ENCODE results near the gene NOL4L.

Gene NOL4L

GRCh38 chr20:32570401-32571190 is 14.5 kb downstream of the NOL4L start:
- H3K4me3 ChIP-seq (ENCODE audit: low read depth in 1 of 2, low read length in 2 of 2), result no peak overlapping the region
- no peaks in the 10 kb centered on the region for H3K9me3 ChIP-seq (ENCODE audit: low read length)
- H3K27ac ChIP-seq (ENCODE audit: low read depth, low read length), result no peak overlapping the region
- no peaks in the 10 kb centered on the region for H3K27me3 ChIP-seq (ENCODE audit: control insufficient read depth in 1 of 2, insufficient read depth in 2 of 2, low read length in 2 of 2)
- H3K9ac ChIP-seq (ENCODE audit: low read length), result no peak overlapping the region
- no peaks in the 10 kb centered on the region for H3K4me1 ChIP-seq (ENCODE audit: insufficient read depth, low read length)
- H3K36me3 ChIP-seq (ENCODE audit: insufficient read depth, low read length), result no peaks in the 10 kb centered on the region

- Histone ChIP-seq H3K27ac (ENCODE audit: low read depth, low read length) (no peak overlapping the region), H3K27me3 (ENCODE audit: control insufficient read depth in 1 of 2, insufficient read depth in 2 of 2, low read length in 2 of 2) (no peaks in the 10 kb centered on the region), H3K36me3 (ENCODE audit: insufficient read depth, low read length) (no peaks in the 10 kb centered on the region), H3K4me1 (ENCODE audit: insufficient read depth, low read length) (no peaks in the 10 kb centered on the region), H3K4me3 (ENCODE audit: low read depth in 1 of 2, low read length in 2 of 2) (no peak overlapping the region), H3K9me3 (ENCODE audit: low read length) (no peaks in the 10 kb centered on the region), H3K9ac (ENCODE audit: low read length) (no peak overlapping the region)
Measured at GRCh38 chr20:32569380-32570305, 15.5 kb downstream of the NOL4L start.

- Histone ChIP-seq H3K9me3 (ENCODE audit: low read length) (no peaks in the 10 kb centered on the region), H3K4me3 (ENCODE audit: low read depth in 1 of 2, low read length in 2 of 2) (no peak overlapping the region), H3K27ac (ENCODE audit: low read depth, low read length) (no peak overlapping the region), H3K27me3 (ENCODE audit: control insufficient read depth in 1 of 2, insufficient read depth in 2 of 2, low read length in 2 of 2) (no peaks in the 10 kb centered on the region), H3K4me1 (ENCODE audit: insufficient read depth, low read length) (no peaks in the 10 kb centered on the region), H3K36me3 (ENCODE audit: insufficient read depth, low read length) (no peaks in the 10 kb centered on the region), H3K9ac (ENCODE audit: low read length) (no peak overlapping the region)
Measured at GRCh38 chr20:32569018-32569379, 16.1 kb downstream of the NOL4L start.

- Histone ChIP-seq H3K36me3 (ENCODE audit: insufficient read depth, low read length) (no peaks in the 10 kb centered on the region), H3K27me3 (ENCODE audit: control insufficient read depth in 1 of 2, insufficient read depth in 2 of 2, low read length in 2 of 2) (no peaks in the 10 kb centered on the region), H3K9ac (ENCODE audit: low read length) (no peak overlapping the region), H3K4me3 (ENCODE audit: low read depth in 1 of 2, low read length in 2 of 2) (no peak overlapping the region), H3K27ac (ENCODE audit: low read depth, low read length) (no peak overlapping the region), H3K9me3 (ENCODE audit: low read length) (no peaks in the 10 kb centered on the region), H3K4me1 (ENCODE audit: insufficient read depth, low read length) (no peaks in the 10 kb centered on the region)
Measured at GRCh38 chr20:32567384-32568178, 17.6 kb downstream of the NOL4L start.

DNA sequence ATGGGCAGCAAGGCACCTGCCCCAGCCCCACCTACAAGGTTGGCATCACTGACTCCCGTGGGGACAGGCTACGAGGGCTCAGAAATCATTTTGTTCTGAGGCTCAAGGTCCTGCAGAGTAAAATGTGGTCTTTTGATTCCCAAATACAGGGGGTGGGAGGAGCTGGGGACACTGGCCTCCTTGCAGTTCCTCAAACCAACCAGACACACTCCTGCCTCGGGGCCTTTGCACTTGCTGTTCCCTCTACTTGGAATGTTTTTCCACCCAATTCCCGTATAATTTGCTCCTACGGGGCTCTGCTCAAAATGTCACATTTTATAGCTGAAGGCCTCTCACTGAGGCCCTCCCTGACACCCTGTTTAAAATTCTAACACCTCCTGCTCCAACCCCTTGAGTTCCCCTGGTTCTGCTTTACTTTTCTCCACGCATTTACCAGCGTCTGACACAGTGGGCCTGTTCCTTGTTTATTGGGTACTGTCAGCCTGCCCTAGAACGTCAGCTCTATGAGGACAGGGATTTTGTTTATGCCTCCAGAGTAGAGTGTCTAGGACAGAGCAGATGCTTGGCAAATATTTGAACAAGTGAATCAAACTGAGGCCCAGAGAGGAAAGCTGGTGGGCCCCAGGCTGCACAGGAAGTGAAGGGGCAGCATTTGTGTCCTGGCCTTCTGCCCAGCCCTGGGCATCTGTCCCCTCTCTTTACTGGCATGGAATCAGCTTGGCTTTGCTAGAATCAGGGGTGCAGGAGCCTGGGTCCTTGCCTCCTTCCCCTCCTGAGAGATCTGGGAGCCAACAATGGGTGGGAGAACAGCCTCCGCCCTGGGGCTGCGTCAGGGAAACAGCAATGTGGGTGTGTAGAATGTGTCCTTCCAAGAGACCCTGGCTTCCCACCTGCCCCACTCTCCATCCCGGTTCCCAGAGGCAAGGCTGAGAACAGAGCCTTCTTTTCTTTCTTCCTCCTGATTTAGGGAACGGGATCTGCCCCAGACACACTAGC is 18.5 kb downstream of the NOL4L start:
- no peak overlapping the region for H3K27ac ChIP-seq (ENCODE audit: low read depth, low read length)
- no peaks in the 10 kb centered on the region for H3K36me3 ChIP-seq (ENCODE audit: insufficient read depth, low read length)
- H3K27me3 ChIP-seq (ENCODE audit: control insufficient read depth in 1 of 2, insufficient read depth in 2 of 2, low read length in 2 of 2), result no peaks in the 10 kb centered on the region
- H3K4me3 ChIP-seq (ENCODE audit: low read depth in 1 of 2, low read length in 2 of 2), result no peak overlapping the region
- H3K9me3 ChIP-seq (ENCODE audit: low read length), result no peaks in the 10 kb centered on the region
- H3K9ac ChIP-seq (ENCODE audit: low read length), result no peak overlapping the region
- H3K4me1 ChIP-seq (ENCODE audit: insufficient read depth, low read length), result no peaks in the 10 kb centered on the region

DNA sequence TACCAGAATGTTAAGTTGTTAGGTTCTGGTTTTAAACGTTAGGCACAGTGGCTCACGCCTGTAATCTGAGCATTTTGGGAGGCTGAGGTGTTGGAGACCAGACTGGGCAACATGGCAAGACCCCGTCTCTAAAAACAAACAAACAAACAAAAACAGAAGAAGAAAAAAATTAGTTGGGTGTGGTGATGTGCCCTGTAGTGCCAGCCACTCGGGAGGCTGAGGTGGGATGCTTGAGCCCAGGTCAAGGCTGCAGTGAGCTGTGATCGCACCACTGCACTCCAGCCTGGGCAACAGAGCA is 19.4 kb downstream of the NOL4L start:
- H3K9ac ChIP-seq (ENCODE audit: low read length), result no peak overlapping the region
- H3K27ac ChIP-seq (ENCODE audit: low read depth, low read length), result no peak overlapping the region
- no peaks in the 10 kb centered on the region for H3K27me3 ChIP-seq (ENCODE audit: control insufficient read depth in 1 of 2, insufficient read depth in 2 of 2, low read length in 2 of 2)
- H3K4me1 ChIP-seq (ENCODE audit: insufficient read depth, low read length), result no peaks in the 10 kb centered on the region
- no peaks in the 10 kb centered on the region for H3K36me3 ChIP-seq (ENCODE audit: insufficient read depth, low read length)
- H3K9me3 ChIP-seq (ENCODE audit: low read length), result no peaks in the 10 kb centered on the region
- H3K4me3 ChIP-seq (ENCODE audit: low read depth in 1 of 2, low read length in 2 of 2), result no peak overlapping the region

DNA sequence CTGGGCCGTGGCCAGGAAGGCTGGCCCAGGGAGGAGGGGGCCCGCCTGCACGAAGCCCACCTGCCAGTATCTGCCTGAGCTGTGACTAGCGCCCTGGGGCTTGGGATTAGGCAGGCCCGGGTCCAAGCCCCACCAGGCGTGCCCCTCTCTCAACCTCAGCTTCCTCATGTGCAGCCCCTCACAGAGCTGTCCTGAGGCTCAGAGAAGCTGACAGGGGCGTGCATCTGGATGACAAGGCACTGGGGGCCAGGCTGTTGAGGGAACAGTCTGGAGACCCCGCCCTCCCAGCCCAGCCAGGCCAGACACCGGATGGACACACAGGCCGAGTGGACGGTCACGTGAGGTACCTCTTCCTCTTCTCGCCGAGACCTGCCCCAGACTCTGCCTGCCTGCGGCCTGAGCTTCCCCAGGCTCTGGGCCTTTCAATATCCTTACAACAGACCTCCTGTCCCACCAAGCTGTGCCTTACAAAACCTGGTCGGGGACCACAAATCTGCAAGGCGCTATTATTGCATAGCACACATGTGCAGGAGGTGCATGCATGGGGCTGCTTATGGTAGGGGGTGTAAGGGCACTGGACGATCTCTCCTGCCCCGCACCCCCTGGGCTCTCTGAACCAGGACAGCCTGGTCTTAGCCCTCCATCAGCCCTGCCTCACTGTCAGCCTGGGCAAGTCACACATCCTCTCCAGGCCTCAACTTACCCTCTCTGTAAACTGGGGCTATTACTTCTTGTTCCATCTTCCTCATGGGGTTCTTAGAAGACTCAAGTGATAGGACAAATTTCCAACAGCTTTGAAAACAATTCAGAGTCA is 20.0 kb downstream of the NOL4L start:
- no peak overlapping the region for H3K9ac ChIP-seq (ENCODE audit: low read length)

DNA sequence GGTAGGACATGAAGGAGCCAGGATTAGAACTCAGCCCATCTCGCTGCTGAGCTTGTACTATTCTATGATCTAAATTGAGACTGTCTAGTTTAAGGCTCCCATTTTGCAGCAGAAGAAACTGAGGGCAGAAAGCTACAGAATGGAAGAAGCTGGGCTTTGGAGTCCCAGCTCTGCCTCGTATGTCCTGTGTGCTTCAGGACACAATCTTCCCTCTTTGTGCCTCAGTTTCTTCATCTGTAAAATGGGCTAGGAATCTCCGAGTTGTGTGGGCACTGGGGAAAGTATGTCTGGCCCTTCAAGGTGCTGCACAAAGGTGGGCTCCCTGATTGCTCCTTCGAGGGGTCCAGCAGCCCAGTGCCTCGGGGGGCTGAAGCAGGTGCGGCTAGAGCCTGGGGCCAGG is 20.7 kb downstream of the NOL4L start:
- Histone ChIP-seq H3K36me3 (ENCODE audit: insufficient read depth, low read length) (no peaks in the 10 kb centered on the region), H3K9ac (ENCODE audit: low read length) (no peak overlapping the region), H3K27me3 (ENCODE audit: control insufficient read depth in 1 of 2, insufficient read depth in 2 of 2, low read length in 2 of 2) (no peaks in the 10 kb centered on the region), H3K4me1 (ENCODE audit: insufficient read depth, low read length) (no peaks in the 10 kb centered on the region), H3K27ac (ENCODE audit: low read depth, low read length) (no peak overlapping the region), H3K9me3 (ENCODE audit: low read length) (no peaks in the 10 kb centered on the region), H3K4me3 (ENCODE audit: low read depth in 1 of 2, low read length in 2 of 2) (no peak overlapping the region)

More for the DNA sequence above, 20.0 kb downstream of the NOL4L start:
- Histone ChIP-seq H3K4me3 (ENCODE audit: low read depth in 1 of 2, low read length in 2 of 2) (no peak overlapping the region), H3K9me3 (ENCODE audit: low read length) (no peaks in the 10 kb centered on the region), H3K36me3 (ENCODE audit: insufficient read depth, low read length) (no peaks in the 10 kb centered on the region), H3K27me3 (ENCODE audit: control insufficient read depth in 1 of 2, insufficient read depth in 2 of 2, low read length in 2 of 2) (no peaks in the 10 kb centered on the region), H3K27ac (ENCODE audit: low read depth, low read length) (no peak overlapping the region), H3K4me1 (ENCODE audit: insufficient read depth, low read length) (no peaks in the 10 kb centered on the region)

DNA sequence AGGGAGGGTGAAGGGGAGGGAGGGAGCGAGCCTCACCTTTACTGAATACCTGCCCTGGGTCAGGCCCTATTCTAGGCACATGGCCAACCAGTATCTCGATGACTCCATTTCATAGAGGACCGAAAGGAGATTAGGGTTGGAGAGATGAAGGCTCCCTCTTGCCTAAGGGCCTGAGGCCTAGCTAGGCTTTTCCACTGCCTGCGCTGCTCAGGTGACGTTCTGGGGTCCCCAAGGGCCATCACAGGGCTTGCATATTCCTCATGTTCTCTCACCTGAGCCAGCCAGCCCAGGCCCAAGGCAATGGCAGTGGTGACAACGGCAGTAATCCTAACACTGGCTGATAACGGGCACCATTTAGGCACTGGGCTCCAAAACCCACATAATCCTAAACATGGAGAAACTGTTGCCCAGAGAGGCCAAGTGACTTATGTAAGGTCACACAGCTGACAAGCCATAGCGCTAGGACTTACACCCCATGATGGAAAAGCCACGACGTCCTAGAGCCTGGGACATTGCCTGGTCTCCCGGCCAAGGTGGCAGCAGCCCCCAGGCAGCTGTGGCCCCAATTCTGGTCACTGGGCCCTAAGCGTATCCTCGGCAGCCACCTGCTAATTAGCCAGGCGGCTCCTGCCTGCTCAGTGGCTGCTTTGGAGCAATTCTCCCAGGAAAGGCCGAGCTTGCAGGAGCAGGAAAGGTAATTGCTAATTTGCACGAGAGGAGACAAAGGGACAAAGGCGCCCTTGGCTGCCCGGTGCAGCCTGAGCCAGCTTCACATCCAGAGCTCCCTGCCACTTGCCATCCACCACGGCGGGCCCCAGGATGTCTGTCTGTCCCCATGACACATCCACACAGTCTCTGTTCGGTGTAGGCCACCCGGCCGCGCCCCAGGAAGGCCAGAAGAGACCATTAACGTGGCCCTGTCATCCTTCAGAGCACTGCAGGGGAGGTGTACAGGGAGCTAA is 21.5 kb downstream of the NOL4L start:
- H3K9me3 ChIP-seq (ENCODE audit: low read length), result no peaks in the 10 kb centered on the region
- no peak overlapping the region for H3K27ac ChIP-seq (ENCODE audit: low read depth, low read length)
- H3K4me3 ChIP-seq (ENCODE audit: low read depth in 1 of 2, low read length in 2 of 2), result no peak overlapping the region
- H3K36me3 ChIP-seq (ENCODE audit: insufficient read depth, low read length), result no peaks in the 10 kb centered on the region
- H3K4me1 ChIP-seq (ENCODE audit: insufficient read depth, low read length), result no peaks in the 10 kb centered on the region
- no peak overlapping the region for H3K9ac ChIP-seq (ENCODE audit: low read length)
- H3K27me3 ChIP-seq (ENCODE audit: control insufficient read depth in 1 of 2, insufficient read depth in 2 of 2, low read length in 2 of 2), result no peaks in the 10 kb centered on the region
